D721Med (cell line): ENCODE measurements around the gene CASP6.

Source experiments
- DNase-seq: peaks from one replicate; pipeline ENCODE4 v3.0.0; 2011; ENCODE audit warnings: low spot score; ENCODE audit not compliant: insufficient read length
- FAIRE-seq: peaks from 2 replicates; lab custom pipeline; 2011; peaks lifted over from hg19 to GRCh38; lab: Jason Lieb, UNC
- TF ChIP-seq, protein P1 (sequence below): IDR thresholded peaks from 2 replicates; pipeline ENCODE4 v1.5.1; 2012; ENCODE audit warnings: mild to moderate bottlenecking, control low read depth; ENCODE audit not compliant: insufficient read depth; ENCODE audit errors: missing control alignments

The CASP6 gene

DNA sequence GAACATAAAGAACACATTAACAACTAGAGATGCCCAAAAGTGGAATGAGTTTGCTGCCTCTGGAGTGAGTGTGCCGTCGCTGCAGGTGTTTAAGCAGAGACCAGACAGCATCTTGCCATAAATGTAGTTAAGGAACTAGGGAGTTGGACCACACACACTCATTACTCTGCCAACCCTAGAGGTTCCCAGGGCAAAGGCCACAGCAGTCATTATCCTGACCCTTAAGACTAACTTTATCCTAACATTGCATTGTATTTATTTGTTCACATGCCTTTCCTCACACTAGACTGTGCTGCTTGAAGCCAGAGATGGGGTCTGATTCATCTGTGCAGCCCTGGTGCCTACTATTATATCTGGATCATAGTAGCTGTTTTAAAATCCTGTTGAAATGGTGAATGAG, 43.5 kb upstream of the CASP6 start:
- FAIRE-seq: no peak
- TF ChIP-seq, protein P1, sequence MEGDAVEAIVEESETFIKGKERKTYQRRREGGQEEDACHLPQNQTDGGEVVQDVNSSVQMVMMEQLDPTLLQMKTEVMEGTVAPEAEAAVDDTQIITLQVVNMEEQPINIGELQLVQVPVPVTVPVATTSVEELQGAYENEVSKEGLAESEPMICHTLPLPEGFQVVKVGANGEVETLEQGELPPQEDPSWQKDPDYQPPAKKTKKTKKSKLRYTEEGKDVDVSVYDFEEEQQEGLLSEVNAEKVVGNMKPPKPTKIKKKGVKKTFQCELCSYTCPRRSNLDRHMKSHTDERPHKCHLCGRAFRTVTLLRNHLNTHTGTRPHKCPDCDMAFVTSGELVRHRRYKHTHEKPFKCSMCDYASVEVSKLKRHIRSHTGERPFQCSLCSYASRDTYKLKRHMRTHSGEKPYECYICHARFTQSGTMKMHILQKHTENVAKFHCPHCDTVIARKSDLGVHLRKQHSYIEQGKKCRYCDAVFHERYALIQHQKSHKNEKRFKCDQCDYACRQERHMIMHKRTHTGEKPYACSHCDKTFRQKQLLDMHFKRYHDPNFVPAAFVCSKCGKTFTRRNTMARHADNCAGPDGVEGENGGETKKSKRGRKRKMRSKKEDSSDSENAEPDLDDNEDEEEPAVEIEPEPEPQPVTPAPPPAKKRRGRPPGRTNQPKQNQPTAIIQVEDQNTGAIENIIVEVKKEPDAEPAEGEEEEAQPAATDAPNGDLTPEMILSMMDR: no peak
- no peak for DNase-seq

DNA sequence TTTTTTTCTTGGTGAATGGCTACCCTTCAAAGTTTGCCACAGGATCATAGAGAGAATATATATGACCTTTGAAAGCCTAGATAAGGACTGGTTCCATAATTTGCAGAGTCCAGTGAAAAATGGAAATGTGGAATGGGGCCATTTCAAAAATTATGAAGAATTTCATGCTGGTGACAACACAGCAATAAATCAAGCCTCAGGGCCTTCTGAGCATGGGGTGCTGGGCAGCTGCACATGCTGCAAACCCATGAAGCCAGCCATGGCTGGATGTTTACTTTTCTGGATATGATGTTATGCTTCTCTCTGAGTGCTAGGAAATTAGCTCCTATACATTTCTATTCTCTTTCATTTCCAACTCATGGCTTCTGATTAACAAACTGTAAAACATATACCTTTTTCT, 42.6 kb upstream of the CASP6 start:
- TF ChIP-seq, protein P1: no peak
- DNase-seq (no peak), FAIRE-seq (no peak)

DNA sequence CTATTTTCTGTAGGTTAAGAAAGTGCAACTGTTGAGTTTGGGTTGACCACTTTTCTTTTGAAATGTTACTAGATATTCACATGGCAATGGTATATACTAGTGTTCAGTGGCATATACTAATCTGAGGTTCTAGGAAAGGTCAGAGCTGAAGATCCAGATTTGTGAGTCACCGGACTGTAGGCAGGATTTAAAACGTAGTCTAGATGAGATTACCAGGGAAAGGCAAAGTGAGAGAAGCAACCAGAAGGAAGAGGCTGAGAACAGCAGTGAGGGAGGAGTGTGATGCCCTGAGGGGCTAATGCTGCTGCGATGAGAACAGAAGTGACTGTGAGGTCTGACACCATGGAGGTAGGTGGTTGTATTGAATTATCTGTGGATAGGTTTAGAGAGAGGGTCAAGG, 36.3 kb upstream of the CASP6 start:
- TF ChIP-seq, protein P1: no peak
- DNase-seq (no peak), FAIRE-seq (no peak)

DNA sequence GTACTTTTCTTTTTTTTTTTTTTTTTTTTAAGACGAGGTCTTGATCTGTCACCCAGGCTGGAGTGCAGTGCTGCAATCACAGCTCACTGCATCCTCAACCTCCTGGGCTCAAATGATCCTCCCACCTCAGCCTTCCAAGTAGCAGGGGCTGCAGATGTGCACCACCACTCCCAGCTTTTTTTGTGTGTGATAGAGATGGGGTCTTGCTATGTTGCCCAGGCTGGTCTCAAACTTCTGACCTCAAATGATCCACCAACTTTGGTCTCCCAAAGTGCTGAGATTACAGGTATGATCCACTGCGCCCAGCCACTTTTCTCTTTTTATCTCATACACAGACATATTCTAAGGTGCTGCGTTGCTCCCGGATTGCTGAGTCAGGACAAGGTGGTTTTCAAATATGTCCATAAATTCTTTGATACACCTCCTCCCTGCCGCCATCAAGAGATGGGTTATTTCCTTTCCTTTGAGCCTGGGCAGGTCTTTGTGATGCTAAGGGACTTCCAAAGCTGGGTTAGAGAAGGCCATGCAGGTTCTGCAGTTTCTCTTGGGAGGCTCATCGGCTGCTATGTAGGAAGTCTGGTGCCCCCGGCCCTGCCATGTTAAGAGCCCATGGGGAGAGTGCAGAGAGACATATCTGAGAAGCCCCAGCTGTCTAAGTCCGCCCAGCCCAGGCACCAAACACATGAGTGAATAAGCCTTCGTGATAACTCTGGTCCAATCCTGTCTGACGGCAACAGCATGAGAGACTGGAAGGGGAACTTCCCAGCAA, 35.0 kb upstream of the CASP6 start:
- TF ChIP-seq, protein P1: no peak
- DNase-seq (no peak), FAIRE-seq (no peak)

DNA sequence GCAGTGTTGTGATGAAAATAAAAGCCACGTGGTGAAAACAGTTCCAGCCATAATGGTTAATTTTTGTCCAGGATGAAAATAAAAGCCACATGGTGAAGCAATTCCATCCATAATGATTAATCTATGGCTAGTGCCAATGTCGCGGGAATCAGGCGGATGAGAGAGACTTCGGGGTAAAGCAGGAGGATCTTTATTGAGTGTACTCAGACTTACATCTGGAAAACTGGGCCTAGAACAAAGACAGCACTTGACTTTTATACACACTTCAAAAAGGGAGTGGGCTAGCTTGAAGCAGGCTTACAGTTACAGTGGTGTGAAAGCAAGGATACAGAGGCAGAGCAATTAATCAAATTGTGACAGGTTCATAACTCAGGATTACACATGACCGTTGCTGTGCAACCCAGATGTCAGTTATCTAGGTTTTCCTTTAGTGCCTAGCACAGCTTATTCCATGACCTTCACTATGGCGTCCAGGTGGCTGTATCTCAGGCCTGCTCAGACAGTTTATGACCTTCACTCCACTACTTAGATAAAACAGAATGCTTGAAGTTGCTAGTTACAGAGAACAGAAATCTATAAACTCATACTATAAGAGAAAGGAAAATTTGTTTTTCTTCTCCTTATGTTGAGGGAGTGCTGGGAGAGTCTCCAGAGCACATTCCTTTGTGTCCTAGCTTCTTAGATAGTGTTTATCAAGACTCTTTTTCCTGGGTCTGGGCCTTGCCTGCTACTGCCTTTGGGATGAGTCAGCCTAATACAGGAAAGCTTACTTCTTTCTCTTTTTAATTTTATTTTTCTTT, 32.5 kb upstream of the CASP6 start:
- FAIRE-seq: no peak
- no peak for DNase-seq
- TF ChIP-seq, protein P1: no peak

DNA sequence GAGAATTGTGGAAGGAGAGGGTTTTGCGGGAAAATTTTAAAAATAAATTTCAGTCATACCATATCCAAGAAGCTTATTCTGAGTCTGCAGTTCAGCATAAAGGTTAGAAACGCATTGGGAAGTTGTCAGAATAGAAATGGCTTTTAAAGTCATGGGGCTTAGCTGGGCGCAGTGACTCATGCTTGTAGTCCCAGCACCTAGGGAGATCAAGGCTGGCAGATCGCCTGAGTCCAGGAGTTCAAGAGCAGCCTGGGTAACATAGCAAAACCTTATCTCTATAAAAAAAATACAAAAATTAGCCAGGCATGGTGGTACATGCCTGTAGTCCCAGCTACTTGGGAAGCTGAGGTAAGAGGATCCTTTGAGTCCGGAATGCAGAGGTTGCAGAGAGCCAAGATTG, 30.5 kb upstream of the CASP6 start:
- DNase-seq (no peak), FAIRE-seq (no peak)
- TF ChIP-seq, protein P1: no peak
